ENCODE data around the gene CENPP.

The CENPP gene

DNA sequence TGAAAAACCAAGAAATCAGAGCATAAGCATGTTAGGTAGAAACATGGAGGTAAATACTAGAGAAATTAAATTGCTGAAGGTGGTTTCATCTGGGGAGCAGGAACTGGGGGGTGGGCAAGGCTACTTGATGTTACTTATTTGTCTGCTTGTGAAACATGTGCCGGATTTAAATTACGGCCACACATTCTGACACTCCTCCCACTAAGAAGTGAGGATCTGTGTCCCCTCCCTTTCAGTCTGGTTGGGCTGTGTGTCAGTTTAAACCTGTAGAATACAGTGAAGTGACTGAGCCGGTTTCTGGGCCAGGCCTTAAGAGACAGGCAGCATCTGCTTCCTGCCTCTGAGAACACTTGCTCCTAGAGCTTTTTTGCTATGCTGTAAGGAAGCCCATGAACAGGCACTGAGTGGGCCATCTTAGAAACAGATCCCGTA is 29.9 kb upstream of the CENPP start:
- DNase-seq = peak; percentile 67 to 76
- TF ChIP-seq POLR2A (IDR thresholded peaks at IDR 0.05; ENCODE audit: low read length) (no peak), GATA1 (IDR thresholded peaks at IDR 0.05; ENCODE audit: low read depth, low read length) (no peak)

- no peak for DNase-seq
- no peak for TF ChIP-seq POLR2A (IDR thresholded peaks at IDR 0.05; ENCODE audit: low read length)
- no peak for TF ChIP-seq GATA1 (IDR thresholded peaks at IDR 0.05; ENCODE audit: low read depth, low read length)
Measured at GRCh38 chr9:92297611-92298010, 28.1 kb upstream of the CENPP start.

GRCh38 chr9:92298036-92298435 is 27.7 kb upstream of the CENPP start:
- TF ChIP-seq GATA1 (IDR thresholded peaks at IDR 0.05; ENCODE audit: low read depth, low read length) (no peak), POLR2A (IDR thresholded peaks at IDR 0.05; ENCODE audit: low read length) (no peak)
- DNase-seq = no peak

- no peak for DNase-seq
- TF ChIP-seq POLR2A (IDR thresholded peaks at IDR 0.05; ENCODE audit: low read length) = no peak
- TF ChIP-seq GATA1 (IDR thresholded peaks at IDR 0.05; ENCODE audit: low read depth, low read length) = no peak
Measured at GRCh38 chr9:92299116-92299515, 26.6 kb upstream of the CENPP start.

DNA sequence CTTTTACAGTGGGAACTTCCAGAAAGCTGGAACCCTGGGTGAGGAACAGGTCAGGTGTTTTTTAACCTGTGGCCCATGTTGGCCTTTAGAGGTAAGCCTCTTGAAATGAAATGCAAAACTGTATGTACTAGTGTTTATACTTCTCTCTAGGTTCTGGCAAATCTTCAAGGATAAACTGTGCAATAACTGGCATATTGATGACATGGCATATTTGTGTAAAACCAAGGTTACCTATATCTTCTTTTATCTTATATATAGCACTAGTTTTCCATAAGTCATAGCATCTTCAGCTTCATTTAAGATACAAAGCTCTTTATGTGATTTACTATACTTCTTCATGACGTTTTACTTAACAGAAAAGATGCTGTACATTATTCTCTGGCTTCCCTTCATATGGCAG is 24.8 kb upstream of the CENPP start:
- no peak for DNase-seq
- no peak for TF ChIP-seq POLR2A (IDR thresholded peaks at IDR 0.05; ENCODE audit: low read length)
- no peak for TF ChIP-seq GATA1 (IDR thresholded peaks at IDR 0.05; ENCODE audit: low read depth, low read length)

DNA sequence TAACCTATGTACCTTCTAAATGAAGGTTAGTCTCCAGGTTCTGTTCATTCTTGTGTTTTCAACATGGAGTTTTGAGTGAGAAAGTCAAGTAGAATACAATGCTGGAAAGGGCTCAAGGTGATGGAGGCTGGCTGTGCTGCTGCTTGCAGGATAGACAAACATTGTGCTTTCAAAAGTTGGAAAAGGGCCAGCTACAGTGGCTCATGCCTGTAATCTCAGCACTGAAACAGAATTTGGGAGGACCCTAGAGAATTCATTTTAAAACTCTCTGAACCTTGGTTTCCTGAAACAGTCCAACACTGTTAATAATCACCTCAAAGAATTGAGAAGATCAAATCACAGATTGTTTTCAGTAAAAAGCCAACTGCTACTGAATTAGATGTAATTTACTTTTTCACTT is 16.9 kb upstream of the CENPP start:
- no peak for DNase-seq
- TF ChIP-seq POLR2A (IDR thresholded peaks at IDR 0.05; ENCODE audit: low read length) = no peak

DNA sequence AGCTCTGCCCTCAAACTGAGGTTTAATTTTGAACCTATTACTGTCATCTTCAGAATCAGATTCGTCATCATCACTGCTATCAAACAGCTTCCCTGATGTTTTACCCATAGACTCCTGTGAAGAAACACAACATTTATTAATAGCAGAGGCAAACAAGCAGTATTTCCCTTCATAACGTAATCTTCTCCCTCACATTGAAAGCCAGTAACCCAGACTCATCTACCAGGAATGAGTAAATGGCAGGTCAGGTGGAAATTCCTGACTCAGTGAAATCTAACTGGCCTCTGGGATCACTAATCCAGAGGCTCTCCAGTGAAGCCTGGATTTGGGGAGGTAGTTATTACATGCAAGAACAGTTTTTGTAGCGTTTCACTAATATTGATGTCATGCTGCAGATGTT is 15.2 kb upstream of the CENPP start:
- TF ChIP-seq POLR2A (IDR thresholded peaks at IDR 0.05; ENCODE audit: low read length) = no peak
- no peak for TF ChIP-seq GATA1 (IDR thresholded peaks at IDR 0.05; ENCODE audit: low read depth, low read length)

DNA sequence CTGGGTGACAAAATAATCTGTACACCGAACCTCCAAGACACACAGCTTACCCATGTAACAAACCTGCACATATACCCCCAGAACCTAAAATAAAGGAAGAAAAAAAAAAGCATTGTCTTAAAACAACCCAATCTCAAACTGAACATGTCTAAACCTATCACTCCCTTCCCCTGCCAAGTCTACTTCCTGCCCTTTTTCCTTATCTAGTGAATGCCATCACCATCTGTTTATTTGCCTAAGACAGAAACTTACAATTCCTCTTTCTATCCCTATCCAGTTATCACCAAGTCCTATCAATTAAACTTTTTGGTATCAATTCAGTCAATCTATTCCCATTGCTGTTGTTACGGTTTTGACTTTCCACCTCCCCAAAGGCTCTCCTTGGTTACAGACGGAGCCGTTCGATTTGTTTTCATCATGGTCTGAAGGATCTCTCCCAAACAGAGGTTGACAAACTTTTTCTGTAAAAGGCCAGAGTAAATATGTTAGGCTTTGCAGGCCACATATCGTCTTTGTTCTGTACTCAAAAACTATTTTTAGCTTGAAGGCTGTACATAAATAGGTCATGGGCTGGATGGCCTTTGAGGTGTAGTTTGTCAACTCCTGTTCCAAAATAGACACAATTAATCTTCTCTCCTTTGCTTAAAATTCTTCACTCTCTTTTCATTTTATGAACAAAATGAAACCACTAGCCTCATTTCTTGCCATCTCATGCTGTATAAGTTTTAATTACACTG is 12.7 kb upstream of the CENPP start:
- DNase-seq = peak; percentile 25 to 36
- no peak for TF ChIP-seq POLR2A (IDR thresholded peaks at IDR 0.05; ENCODE audit: low read length)
- no peak for TF ChIP-seq GATA1 (IDR thresholded peaks at IDR 0.05; ENCODE audit: low read depth, low read length)

More for the DNA sequence above, 15.2 kb upstream of the CENPP start:
- DNase-seq = no peak

- DNase-seq = no peak
- no peak for TF ChIP-seq GATA1 (IDR thresholded peaks at IDR 0.05; ENCODE audit: low read depth, low read length)
- no peak for TF ChIP-seq POLR2A (IDR thresholded peaks at IDR 0.05; ENCODE audit: low read length)
Measured at GRCh38 chr9:92313624-92314012, 12.1 kb upstream of the CENPP start.

GRCh38 chr9:92315456-92315855 is 10.3 kb upstream of the CENPP start:
- TF ChIP-seq POLR2A (IDR thresholded peaks at IDR 0.05; ENCODE audit: low read length) (no peak), GATA1 (IDR thresholded peaks at IDR 0.05; ENCODE audit: low read depth, low read length) (no peak)
- no peak for DNase-seq

DNA sequence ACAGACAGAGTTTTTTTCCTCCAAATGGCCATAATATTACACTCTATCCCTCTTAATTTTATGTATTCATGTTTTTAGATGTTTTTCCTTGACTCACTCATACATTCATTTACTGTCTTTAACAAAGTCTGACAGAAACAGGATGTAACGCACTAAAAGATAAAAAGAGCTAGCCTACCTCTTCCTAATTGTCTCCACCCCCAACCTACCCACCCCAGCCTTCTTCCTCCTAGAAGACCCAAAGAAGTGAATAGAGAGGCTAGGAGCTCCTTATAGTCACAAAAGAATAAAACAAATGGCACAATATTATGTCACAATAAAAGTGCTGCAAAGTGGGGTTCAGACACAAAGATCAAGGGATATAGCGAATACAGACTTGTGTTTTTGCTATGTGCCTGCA is 1.3 kb upstream of the CENPP start:
- DNase-seq = peak; percentile 30 to 45
- no peak for TF ChIP-seq GATA1 (IDR thresholded peaks at IDR 0.05; ENCODE audit: low read depth, low read length)
- TF ChIP-seq POLR2A (IDR thresholded peaks at IDR 0.05; ENCODE audit: low read length) = no peak

DNA sequence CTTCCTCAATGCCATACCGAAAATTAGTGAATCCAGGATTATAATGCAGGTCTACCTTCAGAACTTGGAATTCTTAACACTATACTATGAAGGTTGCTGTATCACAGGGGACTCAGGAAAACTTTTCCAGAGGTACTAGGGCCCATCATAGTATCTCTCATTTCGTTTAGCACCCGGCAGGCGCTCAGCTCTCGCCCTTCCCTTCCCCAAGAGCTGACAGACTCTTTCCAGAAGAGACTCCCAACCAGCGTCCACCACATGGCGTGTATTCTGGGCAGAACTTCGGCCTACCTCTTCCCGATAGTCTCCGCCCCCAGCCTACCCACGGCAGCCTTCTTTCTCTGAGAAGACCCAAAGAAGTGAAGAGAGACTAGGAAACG is 874 bp upstream of the CENPP start:
- TF ChIP-seq POLR2A (IDR thresholded peaks at IDR 0.05; ENCODE audit: low read length) = no peak
- no peak for TF ChIP-seq GATA1 (IDR thresholded peaks at IDR 0.05; ENCODE audit: low read depth, low read length)
- no peak for DNase-seq

DNA sequence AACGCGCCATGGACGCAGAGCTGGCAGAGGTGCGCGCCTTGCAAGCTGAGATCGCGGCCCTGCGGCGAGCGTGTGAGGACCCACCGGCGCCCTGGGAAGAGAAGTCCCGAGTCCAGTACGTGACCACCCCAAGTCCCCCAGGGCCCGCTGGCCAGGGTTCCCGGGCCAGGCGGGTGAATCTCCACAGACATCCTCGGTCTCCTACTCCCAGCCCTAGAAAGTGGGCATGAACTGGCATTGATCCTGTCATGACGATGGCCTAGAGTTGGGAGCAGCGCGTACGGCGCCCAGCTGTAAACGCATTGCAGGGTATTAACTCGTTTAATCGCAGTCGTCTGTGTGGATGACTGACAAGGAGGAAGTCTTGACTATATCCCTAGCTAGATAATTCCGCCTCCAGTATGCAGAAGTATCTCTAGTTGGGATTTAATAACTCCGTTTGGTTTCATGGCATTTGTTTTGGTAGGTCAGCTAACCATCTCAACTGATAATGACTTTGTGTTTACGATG is 293 bp downstream of the CENPP start:
- TF ChIP-seq GATA1 (IDR thresholded peaks at IDR 0.05; ENCODE audit: low read depth, low read length) = no peak
- TF ChIP-seq POLR2A (IDR thresholded peaks at IDR 0.05; ENCODE audit: low read length) = peak; percentile 20
- DNase-seq = peak; percentile 73 to 75

- peak; percentile 21 to 50 for DNase-seq
Measured at GRCh38 chr9:92327283-92327850, 1.6 kb downstream of the CENPP start.

DNA sequence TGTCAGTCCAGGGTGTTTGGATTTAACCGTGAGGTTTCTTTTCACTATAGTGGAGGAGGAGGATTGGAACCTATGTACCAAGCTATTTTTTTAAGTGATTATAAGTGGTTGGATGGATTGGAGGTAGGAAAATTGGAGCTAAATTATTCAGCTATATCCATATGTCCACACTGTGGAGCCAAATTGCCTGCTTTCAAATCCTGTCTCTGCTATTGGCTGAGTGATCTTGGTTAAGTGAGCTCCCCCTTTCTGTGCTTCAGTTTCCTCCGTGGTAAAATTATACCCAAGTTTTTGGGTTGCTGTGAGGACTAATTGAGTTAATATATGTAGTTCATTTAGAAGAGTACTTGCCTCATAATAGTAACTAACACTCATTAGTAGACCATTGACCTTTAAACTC is 2.5 kb downstream of the CENPP start:
- DNase-seq = peak; percentile 30 to 44

More at GRCh38 chr9:92327283-92327850, 1.6 kb downstream of the CENPP start:
- TF ChIP-seq POLR2A (IDR thresholded peaks at IDR 0.05; ENCODE audit: low read length) (no peak), GATA1 (IDR thresholded peaks at IDR 0.05; ENCODE audit: low read depth, low read length) (no peak)

More for the DNA sequence above, 2.5 kb downstream of the CENPP start:
- TF ChIP-seq GATA1 (IDR thresholded peaks at IDR 0.05; ENCODE audit: low read depth, low read length) (no peak), POLR2A (IDR thresholded peaks at IDR 0.05; ENCODE audit: low read length) (no peak)

Data from erythroblast (primary cell).